Endometrium (tissue), 2 donors: ENCODE results near the gene MICAL3.

Experiments
- FAIRE-seq: peaks from 2 replicates; lab custom pipeline; 2012; peaks lifted over from hg19 to GRCh38; lab: Jason Lieb, UNC
- donor health status: control.
- donor health status: control.

The MICAL3 gene

DNA sequence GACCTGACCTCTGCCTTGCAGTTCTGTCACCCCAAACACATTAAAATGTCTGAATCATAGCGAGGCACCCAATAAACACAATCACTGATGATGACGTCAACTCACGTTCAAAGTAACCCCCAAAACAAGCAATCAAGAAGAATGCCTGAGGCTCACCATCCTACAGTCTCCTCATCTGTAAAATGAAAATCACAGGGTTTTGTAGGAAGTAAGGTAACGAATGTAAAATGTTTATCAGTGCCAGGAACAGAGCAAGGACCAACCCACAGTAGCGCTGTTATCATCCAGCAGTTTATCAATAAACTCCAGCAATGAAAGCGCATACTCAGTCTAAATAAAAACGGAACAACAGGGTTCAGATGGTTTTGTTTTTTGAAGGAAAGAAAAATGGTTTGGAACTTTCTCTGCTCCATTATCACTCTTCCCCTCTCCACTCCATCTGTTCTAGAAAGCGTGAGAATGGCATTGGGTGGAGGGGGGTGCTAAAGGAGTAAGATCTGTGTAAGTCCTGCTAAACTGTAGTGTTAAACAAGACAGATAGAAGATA is 110.5 kb downstream of the MICAL3 start:
- FAIRE-seq: no peak

DNA sequence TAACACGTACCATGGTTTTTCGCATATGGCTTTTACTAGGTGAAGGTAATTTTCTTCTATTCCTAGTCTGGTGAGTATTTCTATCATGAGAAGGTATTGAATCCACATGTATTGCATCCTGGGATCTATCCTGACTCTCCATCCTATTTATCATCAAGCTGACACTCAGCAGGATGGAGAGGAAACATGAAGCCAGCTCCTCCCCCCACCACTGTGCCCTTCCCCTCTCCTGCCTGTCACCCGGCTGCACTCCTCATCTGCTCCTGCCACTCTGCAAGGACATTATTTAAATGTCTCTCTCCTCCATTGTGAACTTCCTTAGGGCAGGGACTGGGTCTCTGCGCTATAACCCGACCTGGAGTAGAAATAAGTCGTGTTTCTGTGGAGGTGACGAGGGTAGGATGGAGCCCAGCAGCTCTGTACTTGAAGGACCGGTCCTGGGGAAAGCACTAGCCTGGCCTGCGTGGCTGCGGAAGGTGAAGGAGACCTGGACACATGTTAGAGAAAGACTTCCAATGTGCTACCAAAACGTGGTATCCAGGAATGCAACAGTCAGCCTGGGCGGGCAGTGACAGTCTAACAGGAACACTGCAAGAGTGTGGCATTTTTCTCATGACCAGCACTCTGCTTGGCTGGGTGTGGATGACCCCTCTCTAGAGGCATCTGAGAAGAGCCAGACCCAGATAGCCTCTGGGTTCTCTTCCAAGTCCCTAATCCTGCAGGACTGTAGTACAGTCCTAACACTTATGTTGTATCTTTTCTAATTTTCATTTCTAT is 111.2 kb downstream of the MICAL3 start:
- no peak for FAIRE-seq

GRCh38 chr22:17911887-17912286 is 112.5 kb downstream of the MICAL3 start:
- no peak for FAIRE-seq

DNA sequence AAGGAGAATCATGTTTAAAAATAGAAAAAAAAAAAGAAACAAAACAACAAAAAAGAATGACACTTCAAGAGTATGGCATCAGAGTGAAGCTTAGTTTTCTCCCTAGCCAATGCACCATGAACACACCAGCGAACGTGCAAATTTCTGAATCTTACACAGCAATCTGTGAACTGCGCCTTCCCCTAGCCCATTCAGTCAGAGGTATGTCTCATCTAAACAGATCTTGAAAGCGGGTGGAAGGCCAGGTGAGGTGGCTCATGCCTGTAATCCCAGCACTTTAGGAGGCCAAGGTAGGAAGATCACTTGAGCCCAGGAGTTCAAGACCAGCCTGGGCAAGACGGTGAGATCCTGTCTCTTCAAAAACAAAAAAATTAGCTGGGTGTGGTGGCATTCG is 113.1 kb downstream of the MICAL3 start:
- FAIRE-seq: no peak

DNA sequence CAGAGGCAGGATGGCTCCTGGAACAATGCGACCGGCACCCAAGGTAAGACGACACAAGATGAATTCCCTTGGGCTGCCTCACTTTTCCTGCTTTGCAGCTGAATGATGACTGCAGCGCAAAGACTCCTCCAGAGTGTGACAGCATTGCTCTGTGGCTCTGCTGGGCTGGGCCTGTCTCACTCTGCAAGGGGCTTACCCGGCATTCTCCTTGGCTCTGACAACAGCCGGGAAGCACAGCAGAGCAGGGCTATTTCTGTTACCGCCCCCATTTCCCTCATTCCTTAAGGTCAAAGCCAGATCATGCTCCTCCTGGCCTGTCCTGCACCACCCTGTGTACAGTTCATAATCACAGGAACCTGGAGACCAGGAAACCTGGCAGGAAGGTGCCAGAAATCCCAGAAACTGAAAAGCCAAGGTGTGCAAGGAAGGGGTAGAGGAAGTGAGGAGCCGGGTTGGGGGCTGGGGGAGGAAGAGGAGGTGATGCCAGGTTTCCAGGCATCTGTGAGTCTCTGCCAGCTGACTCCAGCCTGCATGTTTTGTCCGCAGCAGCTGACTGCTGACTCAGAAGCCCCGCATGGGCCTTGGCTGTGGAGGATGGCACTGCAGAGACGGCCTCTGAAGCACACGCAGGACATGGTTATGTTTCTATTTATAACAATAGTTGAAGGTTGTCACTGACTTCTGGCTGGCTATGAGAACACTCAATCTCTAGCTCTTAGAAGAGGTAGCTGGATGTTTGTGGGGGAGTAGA is 113.6 kb downstream of the MICAL3 start:
- FAIRE-seq: no peak

- no peak for FAIRE-seq
Measured at GRCh38 chr22:17907748-17908051, 116.7 kb downstream of the MICAL3 start.

DNA sequence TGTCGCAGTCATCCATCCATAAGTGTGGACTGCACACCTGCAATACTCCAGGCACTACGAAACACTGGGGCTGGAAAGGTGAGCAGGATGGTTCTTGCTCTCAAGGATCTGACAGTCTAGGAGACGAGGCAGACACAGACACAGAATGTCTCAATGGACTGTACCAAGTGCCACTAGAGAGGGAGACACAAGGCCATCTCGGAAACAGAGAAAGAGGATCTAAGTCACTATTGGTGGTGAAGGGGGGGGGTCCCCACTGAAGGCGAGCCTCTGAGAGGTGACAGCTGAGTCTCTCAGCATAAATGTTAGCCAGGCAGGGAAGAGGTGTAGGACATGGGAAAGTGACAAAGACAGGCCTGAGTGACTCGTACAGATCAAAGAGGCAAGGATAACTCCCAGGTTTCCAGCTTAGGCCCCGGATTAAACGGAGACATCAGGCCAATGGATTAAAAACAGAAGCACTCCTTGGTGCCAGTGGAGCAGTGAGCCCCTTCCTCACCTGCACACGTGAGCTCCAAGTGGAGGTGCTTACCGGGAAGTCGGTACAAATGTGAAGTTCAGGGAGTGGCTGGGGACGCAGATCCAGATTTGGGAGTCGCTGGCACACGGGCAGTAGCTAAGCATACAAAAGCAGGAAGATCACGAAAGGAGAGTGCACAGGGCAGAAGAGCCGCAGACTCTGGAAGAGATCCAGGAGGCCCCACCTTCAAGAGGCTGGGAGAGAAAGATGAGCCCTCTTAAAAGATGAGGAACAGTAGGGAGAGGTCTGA is 117.2 kb downstream of the MICAL3 start:
- no peak for FAIRE-seq

DNA sequence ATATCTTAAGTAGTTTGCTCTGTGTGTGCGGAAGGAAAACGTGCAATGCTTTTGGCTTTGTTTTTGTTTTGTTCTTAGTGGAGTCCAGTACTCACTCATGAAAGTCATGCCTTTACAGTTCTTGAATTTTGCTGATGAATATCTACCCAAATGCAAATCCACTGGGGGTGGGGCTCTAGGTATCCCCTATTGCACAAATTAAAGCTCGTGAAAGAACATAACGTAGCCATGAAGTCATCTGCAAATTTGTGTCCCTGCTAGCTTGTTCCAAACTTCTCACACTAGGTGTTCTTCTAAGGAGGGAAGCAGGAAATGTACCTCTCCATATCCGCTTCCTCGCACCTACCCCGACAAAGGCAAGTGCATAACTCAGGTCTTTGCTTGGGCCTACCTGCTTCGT is 118.9 kb downstream of the MICAL3 start:
- FAIRE-seq: no peak

- FAIRE-seq: no peak
Measured at GRCh38 chr22:17903564-17904295, 120.6 kb downstream of the MICAL3 start.

- no peak for FAIRE-seq
Measured at GRCh38 chr22:17902960-17903359, 121.4 kb downstream of the MICAL3 start.

DNA sequence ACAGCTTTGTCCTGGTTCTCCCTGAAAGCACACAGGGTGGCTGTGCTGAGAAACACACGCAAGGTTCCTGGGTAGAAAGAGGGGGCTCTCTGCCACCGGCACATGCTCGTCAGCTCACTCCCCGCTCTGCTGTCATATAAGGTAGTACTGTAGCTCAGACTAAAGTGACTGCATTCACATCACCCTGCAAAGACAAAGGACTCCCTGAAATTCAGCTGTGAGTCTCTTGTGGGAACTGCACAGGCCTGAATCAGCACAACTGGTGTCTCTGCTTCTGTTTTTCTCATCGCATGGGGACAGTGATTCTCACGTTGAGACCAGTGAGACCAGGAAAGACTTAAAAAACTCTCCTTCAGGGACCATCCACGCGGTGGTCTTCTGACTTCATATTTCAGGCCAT is 126.0 kb downstream of the MICAL3 start:
- no peak for FAIRE-seq

GRCh38 chr22:17897858-17898257 is 126.5 kb downstream of the MICAL3 start:
- no peak for FAIRE-seq

- no peak for FAIRE-seq
Measured at GRCh38 chr22:17897426-17897825, 126.9 kb downstream of the MICAL3 start.

DNA sequence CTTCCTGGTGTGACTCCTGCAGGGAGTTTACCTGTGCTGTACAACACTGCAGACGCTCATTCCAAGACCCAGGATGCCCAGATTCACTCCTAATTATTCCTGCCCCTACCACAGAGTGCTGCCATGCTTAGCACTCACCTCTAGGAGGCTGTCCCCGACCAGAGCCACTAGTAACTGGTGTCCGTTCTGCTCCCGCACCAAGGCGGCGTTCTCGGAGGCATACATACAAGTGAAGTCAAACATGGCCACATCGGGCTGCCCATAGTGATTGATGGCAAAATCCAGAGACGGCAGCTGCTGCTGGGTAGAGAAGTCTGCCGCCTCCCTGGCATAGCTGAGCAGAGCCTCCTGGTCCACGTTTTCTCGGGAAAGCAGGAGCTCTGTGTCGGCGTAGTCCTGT is 127.8 kb downstream of the MICAL3 start:
- FAIRE-seq: no peak

DNA sequence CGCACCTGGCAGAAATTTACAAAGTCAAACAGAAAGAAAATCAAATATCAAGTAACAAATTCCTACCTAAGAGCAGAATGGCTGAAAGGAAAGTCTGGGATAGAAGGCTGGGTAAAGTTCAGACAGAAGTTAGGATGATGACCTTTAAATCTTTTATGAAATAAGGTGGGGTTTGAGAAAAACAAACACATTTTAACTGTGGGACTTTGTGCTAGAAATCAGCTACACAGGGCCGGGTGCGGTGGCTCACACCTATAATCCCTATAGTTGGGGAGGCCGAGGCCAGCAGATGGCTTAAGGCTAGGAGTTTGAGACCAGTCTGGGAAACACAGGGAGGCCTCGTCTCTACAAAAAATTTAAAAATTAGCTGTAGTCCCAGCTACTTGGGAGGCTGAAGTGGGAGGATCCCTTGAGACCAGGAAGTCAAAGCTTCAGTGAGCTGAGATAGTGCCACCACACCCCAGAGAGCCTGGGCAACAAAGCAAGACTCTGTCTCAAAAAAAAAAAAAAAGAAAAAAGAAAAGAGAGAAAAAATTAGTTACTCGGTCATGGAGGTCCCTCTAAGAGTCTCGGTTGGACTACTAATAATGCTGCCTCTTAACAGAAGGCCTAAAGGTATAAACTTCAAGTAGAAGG is 130.3 kb downstream of the MICAL3 start:
- FAIRE-seq: no peak

DNA sequence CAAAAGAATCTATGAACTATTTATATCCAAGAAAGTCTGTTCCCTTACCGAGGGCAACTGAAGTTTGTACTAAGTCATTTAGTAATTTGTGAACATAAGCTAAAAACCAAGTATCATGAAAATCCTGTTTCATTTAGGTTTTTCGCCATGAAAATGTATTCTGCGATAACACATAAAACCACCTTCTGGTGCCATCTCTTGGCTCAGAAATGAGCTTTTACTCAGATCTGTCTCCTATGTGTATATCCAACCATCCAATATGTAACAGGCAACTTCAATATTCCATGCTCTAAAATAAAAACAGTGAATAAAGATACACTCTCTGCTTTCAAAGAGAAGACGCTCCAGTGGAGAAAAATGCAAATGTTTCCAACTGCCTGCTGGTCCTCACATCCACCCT is 132.0 kb downstream of the MICAL3 start:
- no peak for FAIRE-seq

DNA sequence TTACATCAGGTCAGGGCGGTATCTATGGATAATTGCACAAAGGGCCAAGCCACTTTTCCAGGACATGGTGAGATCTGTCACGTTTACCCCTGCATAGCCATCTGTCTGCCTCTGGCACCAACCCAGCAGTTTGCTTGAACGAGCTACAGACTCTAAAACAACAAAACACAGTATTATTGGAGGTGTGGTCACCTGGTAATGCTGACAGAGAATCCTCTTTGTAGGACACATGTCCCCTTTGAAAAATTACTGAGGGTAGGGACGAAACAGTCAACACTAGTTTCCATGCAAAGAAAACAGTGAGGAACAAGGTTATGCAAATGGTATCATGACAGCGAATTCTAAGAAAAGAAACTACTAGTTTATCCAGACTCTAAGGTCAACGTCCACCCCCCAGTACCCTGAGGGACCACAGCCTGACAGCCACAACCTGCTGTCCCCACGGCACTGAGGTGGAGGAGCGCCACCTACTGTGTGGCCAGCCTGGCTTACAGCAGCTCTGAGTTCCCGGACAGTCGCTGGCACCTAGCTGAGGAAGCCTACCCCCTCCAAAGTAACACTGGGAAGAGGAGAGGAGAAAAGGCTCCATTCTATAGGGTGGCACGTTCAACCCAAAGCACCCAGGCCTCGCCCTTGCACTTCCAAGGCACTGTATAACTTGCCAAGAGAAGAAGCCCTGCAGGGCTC is 132.7 kb downstream of the MICAL3 start:
- FAIRE-seq: no peak

DNA sequence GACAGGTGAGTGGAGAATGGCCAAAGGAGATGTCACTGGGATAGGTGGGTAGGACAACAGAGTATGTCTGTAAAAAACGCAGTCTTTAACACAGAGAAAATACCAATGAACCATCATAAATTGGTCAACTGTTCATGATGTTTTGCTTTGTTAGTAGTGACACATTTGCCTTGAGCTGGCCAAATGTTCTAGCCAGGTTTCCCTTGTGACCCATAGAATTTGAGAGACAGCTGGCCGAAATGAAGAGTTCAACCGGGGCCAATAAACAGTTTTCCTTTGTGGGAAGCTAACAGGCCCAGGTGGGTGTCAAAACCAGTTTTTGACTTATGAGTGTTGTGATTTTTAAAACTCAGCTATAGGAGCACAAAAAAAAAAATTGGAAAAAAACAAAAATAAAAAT is 133.5 kb downstream of the MICAL3 start:
- no peak for FAIRE-seq

DNA sequence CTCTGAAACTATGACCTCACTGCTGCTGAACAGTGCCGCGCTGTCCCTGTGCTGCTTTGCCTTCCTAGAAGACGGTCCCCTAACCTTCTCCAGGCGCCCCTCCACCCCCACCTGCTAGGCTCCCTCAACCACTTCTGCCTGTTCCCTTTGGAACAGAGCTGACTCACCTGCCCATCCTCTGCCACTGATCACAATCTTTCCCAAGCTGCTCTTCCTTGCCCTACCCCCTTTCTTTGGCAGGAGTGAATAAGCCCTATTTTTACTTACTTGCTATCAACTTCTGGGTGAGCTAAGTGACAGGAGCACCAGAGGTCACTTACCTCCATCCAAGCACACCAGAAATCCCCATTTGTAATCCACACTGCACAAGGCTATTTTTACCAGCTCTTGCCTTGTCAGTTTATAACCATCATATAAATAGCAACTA is 134.1 kb downstream of the MICAL3 start:
- no peak for FAIRE-seq

GRCh38 chr22:17888855-17889254 is 135.5 kb downstream of the MICAL3 start:
- no peak for FAIRE-seq

DNA sequence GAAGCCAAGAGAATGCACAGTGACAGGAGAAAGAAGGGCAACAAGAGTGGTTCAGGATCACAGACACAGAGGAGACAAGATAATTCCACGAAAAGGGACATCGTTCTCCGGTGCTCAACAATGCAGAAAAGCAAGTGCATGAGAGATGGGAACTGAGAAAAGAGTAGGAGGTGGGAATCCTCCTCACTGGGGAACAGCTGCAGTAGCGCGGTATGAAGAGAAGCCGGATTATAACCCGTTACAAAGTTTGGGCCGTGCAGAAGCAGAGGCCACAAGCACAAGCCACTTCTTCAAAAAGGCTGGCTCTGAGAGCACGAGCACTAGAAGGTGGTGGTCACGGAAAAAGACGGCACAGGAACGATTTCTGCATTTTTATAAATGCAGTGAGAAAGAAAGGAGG is 135.9 kb downstream of the MICAL3 start:
- FAIRE-seq: no peak
